ENCODE data around the gene SPATA19.

Gene SPATA19

DNA sequence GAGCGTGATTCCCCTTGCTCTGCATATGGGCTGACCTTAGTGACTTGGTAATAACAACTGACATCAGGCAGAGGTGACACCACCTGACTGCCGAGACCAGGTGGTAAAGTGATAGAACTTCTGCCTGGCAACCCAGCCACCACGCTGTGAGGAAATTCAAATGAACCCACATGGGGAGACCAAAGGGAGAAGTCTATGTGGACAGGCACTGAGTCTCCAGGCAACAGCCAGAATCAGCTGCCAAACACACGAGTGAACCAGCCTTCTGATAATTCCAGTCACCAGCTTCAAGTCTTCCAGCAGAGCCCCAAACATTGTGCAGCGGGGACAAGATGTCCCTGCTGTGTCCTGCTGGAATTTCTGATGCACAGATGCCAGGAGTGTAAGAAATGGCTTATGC lies 29.7 kb downstream of the SPATA19 start:
- no peak for DNase-seq

DNA sequence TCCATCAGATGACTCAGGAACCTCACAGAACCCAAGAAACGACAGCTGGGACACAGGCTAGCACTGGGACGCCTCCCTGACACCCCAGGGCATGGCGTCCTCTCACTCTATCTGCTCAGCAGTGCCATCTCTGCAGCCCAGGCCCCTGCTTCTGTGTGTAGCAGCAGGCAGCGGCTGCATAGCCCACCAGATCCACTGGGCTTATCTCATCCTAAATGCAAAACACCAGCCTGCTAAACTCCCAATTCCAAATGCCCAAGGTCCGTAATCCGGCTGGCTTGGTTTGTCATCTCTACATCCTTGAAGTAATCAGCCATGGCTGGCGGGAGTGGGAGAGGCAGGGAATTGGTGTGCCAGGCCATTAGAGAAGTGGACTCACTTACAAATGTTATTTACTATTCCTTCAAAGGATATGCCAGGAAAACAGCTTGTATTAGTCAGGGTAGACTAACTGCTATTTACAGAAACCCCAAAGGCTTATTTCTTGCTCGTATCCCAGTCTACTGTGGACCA lies 30.7 kb downstream of the SPATA19 start:
- no peak for DNase-seq

- no peak for DNase-seq
Measured at GRCh38 chr11:133811850-133812685, 33.2 kb downstream of the SPATA19 start.

DNA sequence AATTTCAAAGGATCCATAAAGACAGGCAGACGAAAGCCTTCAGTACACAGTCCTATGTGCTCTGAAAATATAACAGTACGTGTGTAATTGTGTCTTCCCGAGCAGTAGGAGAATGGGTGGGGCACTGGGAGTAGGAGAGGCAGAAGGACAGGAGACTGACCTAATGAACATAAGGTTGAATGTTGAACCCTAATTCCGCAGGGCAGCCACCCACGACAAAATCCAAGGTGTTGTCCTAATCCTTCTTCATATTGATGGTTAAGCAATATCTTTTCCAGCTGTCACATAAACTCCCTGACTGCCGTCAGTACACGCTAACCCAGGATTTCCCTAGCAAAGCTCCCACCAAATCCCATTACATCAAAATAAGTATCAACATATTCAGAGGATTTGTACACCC lies 34.5 kb downstream of the SPATA19 start:
- DNase-seq = peak; percentile 72

DNA sequence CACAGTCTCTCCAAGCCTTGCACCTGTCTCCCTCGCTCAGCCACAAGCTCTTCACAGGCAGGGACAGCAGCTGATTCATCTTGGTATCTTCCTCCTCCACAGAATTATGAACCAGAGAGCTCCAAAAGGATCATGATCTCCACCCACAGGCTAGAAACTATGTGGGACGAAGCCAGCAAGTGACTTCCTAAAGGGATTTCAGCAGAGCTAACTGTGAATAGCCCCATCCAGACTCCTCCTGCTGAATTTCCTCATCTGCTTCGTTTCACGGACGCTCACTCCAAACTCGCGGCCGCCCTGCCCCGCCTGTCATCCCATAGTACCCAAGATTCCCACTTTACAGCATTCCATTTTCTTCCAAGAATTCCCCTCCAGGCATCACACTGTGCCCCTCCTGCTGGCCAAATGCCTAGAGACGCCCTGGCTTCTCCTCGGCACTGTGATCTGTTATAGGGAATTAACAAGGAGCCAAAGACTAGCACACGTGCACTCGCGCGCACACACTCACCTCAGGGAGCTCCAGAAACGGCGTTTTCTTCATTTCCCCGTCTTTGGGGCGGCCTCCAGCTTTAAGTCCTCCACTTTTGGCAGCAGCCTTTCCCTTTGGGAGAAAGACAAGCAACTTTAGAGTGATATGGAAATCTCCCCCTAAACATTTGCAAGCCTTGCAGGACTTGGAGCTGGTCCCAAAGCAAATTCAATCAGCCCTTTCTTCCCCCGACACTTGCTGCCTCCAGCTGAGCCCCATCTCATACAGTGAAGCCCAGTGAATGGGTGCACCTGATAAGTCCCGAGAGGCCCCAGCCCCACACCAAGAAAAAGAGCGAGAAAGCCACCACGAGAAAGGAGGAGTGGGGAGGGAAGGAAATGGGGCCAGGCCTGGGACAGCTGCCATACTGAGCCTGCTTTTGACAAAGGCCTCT lies 35.5 kb downstream of the SPATA19 start:
- peak; percentile 13 for DNase-seq

DNA sequence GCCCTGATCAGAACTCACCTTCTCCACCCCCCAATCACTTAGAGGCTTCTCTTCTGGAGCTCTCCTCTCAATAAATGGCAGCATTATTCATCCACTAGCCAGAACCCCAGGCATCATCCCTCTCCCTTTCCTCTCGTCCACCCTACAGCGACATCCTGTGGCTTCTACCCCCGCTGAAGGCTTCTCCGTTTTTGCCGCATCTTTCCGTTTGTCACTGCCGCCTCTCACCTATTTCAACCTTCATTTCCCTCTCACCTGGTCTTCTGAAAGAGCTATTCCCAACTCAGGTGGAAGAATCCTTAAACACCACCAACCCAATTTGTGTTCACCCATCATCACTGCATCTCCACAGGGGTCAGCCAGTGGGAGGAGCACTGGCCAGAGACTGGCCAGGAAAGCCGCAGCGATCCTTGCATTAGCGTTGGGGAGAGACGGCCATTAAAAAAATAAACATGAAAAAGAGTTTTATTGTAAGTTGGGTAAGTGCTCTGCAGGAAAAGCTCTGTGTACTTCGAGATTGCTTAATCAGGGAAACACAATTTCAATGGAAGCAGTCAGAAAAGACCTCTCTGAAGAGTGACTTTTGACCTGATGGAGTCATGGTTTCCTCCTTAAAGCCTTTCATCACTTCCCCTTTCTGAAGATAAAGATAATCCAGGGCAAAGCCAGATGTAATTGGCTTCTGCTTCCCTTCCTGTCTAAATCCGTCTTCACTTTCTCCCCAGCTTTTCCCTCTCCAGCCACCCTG lies 36.7 kb downstream of the SPATA19 start:
- DNase-seq = no peak

DNA sequence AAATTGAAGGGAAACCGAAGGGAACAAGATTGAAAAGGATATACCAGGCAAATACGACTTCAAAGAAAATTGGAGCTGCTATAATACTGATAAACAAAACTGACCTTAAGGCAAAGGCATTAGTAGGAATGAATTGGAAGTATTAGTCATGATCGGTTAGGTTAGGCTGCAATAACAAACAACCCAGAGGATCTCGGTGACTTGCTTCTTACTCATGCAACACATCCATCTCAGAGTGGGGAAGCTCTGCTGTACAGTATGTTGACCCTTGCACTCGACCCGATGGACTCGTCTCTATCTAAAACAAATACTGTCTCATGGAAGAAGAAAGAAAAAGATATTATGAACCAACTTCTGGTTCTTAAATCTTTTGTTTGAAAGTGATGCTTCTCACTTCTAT lies 42.3 kb downstream of the SPATA19 start:
- no peak for DNase-seq

- no peak for DNase-seq
Measured at GRCh38 chr11:133801356-133801755, 44.0 kb downstream of the SPATA19 start.

DNA sequence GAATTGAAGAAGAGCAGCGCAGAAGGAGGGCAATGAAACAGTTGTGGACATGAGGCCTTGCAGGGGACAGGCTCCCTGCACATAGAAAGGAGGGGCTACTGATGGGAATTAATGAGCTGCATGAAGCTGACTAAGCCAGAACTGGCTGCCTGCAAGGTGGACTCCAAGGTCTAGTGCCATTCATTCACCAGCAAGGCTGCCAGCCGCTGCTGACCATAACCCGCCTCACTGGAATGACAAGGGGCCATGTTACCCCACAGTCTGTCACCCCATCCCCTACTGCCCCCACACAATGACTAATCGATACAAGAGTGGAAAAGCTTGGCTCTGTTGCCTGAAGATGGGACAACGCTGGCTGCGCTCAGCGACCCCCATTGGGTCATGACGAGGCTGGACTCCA lies 44.6 kb downstream of the SPATA19 start:
- no peak for DNase-seq

DNA sequence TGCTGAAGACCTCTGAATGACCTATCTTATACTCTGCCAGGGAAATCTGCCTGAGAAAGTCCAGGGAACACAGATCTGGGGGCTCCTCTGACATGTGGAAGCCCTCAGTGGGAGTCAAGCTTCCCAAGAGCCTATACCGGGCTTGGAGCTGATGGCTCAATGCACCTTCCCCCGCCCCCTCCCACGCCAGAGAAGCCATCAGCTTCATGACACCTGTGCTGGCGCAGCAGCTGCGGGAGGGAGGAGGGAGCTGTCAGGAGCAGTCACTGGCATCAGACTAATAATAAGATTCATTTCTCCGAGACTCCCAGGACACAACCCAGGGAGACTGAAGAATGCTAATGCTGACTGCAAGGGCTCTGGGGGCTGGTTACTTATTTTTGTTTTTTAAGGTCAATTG lies 47.8 kb downstream of the SPATA19 start:
- DNase-seq = no peak

GRCh38 chr11:133796043-133796795 lies 49.1 kb downstream of the SPATA19 start:
- no peak for DNase-seq

GRCh38 chr11:133795088-133795487 lies 50.2 kb downstream of the SPATA19 start:
- no peak for DNase-seq

- DNase-seq = no peak
Measured at GRCh38 chr11:133794205-133794604, 51.1 kb downstream of the SPATA19 start.

GRCh38 chr11:133793271-133794035 lies 51.9 kb downstream of the SPATA19 start:
- no peak for DNase-seq

DNA sequence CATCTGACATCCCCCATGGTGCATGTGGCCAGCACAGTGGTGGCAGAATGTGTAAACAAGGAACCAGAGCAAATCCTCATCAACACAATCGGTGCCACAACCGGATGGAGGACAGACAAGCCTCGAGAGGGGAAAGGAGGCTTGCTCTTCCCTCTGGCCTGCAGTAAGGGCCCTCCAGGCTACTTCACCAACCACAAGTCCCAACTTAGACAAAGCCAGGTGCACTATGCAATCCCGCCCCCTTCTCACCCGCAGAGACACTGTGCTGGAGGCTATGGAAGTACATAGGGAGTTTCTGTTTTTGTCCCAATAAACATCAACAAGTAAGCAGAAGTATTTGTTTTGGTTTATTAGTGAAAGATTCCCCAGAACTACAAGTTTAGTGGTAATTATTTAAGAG lies 54.3 kb downstream of the SPATA19 start:
- no peak for DNase-seq

All from NCI-H524 treated with DMSO at 0.1 percent for 48 hours (cell line).